Naive thymus-derived CD8-positive, alpha-beta T cell (primary cell): Measurements from ENCODE around the gene MYL3. TPM values are rescaled to one million over a fixed set of nuclear protein-coding genes. Genes with fewer than 3 reads are reported as not detected.

Experiments
- ATAC-seq, 2 donors: fragments of 150-1000 bp; cut with Tn5 transposase in 1 of 2; sonication (Bioruptor Pico), chemical (Tn5 transposase) in 1 of 2; 1 replicate in 1 of 2; 2 replicates in 1 of 2; pipeline ENCODE4 v1.10.0; 2021; ENCODE audit warnings: mild to moderate bottlenecking in 2 of 2, moderate library complexity in 2 of 2
- POLR2A ChIA-PET: fragments of 350-600 bp; sonication (Branson Sonifier 250); formaldehyde crosslinking; loops from one replicate; lab custom pipeline; 2021; ENCODE audit warnings: antibody characterized with exemption; lab: Charles Lee
- DNase-seq, 10 donors: peaks; one replicate each; pipeline versions ENCODE4 v3.0.0 to v3.0.0-alpha.2; 2020 to 2022
- H3K27ac Mint-ChIP-seq, 10 donors: one replicate each; pipeline ENCODE4 v1.8.0; 2020 to 2022; ENCODE audit warnings: mild to moderate bottlenecking in 10 of 10, mixed read lengths in 10 of 10, moderate library complexity in 4 of 10, inconsistent platforms in 1 of 10
- H3K27me3 Mint-ChIP-seq, 5 donors: one replicate each; pipeline ENCODE4 v1.8.0; 2021 to 2022; ENCODE audit warnings: mixed read lengths in 5 of 5
- H3K36me3 Mint-ChIP-seq, 3 donors: one replicate each; pipeline ENCODE4 v1.8.0; 2020 to 2022; ENCODE audit warnings: mixed read lengths in 3 of 3, mild to moderate bottlenecking in 2 of 3, inconsistent platforms in 1 of 3
- H3K4me1 Mint-ChIP-seq, 4 donors: one replicate each; pipeline ENCODE4 v1.8.0; 2021 to 2022; ENCODE audit warnings: mixed read lengths in 4 of 4
- H3K4me3 Mint-ChIP-seq, 10 donors: one replicate each; pipeline ENCODE4 v1.8.0; 2020 to 2022; ENCODE audit warnings: mild to moderate bottlenecking in 10 of 10, mixed read lengths in 10 of 10, moderate library complexity in 6 of 10, inconsistent platforms in 1 of 10
- H3K9me3 Mint-ChIP-seq, 9 donors: one replicate each; pipeline ENCODE4 v1.8.0; 2020 to 2022; ENCODE audit warnings: mixed read lengths in 9 of 9, mild to moderate bottlenecking in 3 of 9, inconsistent platforms in 1 of 9, moderate library complexity in 1 of 9
- polyA plus RNA-seq, 3 donors: library from polyadenylated mRNA; unstranded; fragments of 300-500 nt; fragmentation: Illumina TruSeq; gene quantifications; one replicate each; pipeline ENCODE4 v1.2.3, GENCODE V29; 2021
- total RNA-seq, 8 experiments: library from RNA in 2 of 8; stranded (reverse) in 2 of 8; gene quantifications; one replicate each; pipeline ENCODE4 v1.2.3 and lab custom pipeline; 2021 to 2026

MYL3 gene
- total and polyA plus RNA-seq, 5 experiments from 2014 or later = not detected

GRCh38 chr3:46897031-46897430, 33.8 kb upstream of the MYL3 start:
- POLR2A ChIA-PET = no interaction called here
- peak in 1 of 10 donors; percentile 27 for DNase-seq
- no peak for ATAC-seq
- peaks cover 2 to 19% (median 12%) of the 10 kb centered on the region in 4 donors for H3K4me1 Mint-ChIP-seq
- H3K27ac Mint-ChIP-seq = no peak overlapping the region
- H3K27me3 Mint-ChIP-seq = peaks cover 8 to 66% (median 31%) of the 10 kb centered on the region in 5 donors
- H3K36me3 Mint-ChIP-seq = no peaks in the 10 kb centered on the region
- H3K4me3 Mint-ChIP-seq = no peak overlapping the region
- no peaks in the 10 kb centered on the region for H3K9me3 Mint-ChIP-seq

GRCh38 chr3:46896386-46896785, 33.1 kb upstream of the MYL3 start:
- H3K27me3 Mint-ChIP-seq = peaks cover 12 to 72% (median 37%) of the 10 kb centered on the region in 5 donors
- POLR2A ChIA-PET = no interaction called here

GRCh38 chr3:46895761-46896160, 32.5 kb upstream of the MYL3 start:
- no peak for ATAC-seq
- no peak for DNase-seq
- Mint-ChIP-seq H3K36me3 (no peaks in the 10 kb centered on the region), H3K4me1 (peaks cover 2 to 19% (median 13%) of the 10 kb centered on the region in 4 donors), H3K27ac (peak overlapping the region in 1 of 10 donors; percentile 10), H3K27me3 (peaks cover 16 to 78% (median 42%) of the 10 kb centered on the region in 5 donors), H3K4me3 (no peak overlapping the region), H3K9me3 (no peaks in the 10 kb centered on the region)
- POLR2A ChIA-PET = no interaction called here

More at GRCh38 chr3:46896386-46896785, 33.1 kb upstream of the MYL3 start:
- Mint-ChIP-seq H3K36me3 (no peaks in the 10 kb centered on the region), H3K4me3 (no peak overlapping the region), H3K27ac (no peak overlapping the region), H3K4me1 (peaks cover 2 to 19% (median 13%) of the 10 kb centered on the region in 4 donors), H3K9me3 (no peaks in the 10 kb centered on the region)
- DNase-seq = peak in 1 of 10 donors; percentile 31
- ATAC-seq = no peak

GRCh38 chr3:46895204-46895660, 32.0 kb upstream of the MYL3 start:
- H3K27me3 Mint-ChIP-seq = peaks cover 18 to 81% (median 43%) of the 10 kb centered on the region in 5 donors
- DNase-seq (peak; percentile 59 to 88 (median 78)), ATAC-seq (peak; percentile 91 to 96)
- no peaks in the 10 kb centered on the region for H3K36me3 Mint-ChIP-seq
- POLR2A ChIA-PET = interaction anchor here (0.7 kb wide), 1 partner anchor 193 kb away, joined by 8 read pairs; no protein-coding TSS in a partner anchor
- H3K27ac Mint-ChIP-seq = peak overlapping the region in 1 of 10 donors; percentile 10
- H3K4me1 Mint-ChIP-seq = peaks cover 2 to 19% (median 13%) of the 10 kb centered on the region in 4 donors
- peak overlapping the region in 2 of 10 donors; percentile 1 to 3 for H3K4me3 Mint-ChIP-seq
- no peaks in the 10 kb centered on the region for H3K9me3 Mint-ChIP-seq

- DNase-seq (peak in 1 of 10 donors; percentile 16), ATAC-seq (no peak)
- H3K27ac Mint-ChIP-seq = peak overlapping the region in 1 of 10 donors; percentile 18
- peaks cover 19 to 78% (median 45%) of the 10 kb centered on the region in 5 donors for H3K27me3 Mint-ChIP-seq
- no peaks in the 10 kb centered on the region for H3K36me3 Mint-ChIP-seq
- POLR2A ChIA-PET = no interaction called here
- no peak overlapping the region for H3K4me3 Mint-ChIP-seq
- no peaks in the 10 kb centered on the region for H3K9me3 Mint-ChIP-seq
- peaks cover 4 to 19% (median 13%) of the 10 kb centered on the region in 4 donors for H3K4me1 Mint-ChIP-seq
Observed at GRCh38 chr3:46894256-46894655, 31.0 kb upstream of the MYL3 start.

- no peak for ATAC-seq
- Mint-ChIP-seq H3K27ac (no peak overlapping the region), H3K9me3 (no peaks in the 10 kb centered on the region), H3K36me3 (no peaks in the 10 kb centered on the region), H3K4me3 (no peak overlapping the region), H3K27me3 (peaks cover 19 to 73% (median 40%) of the 10 kb centered on the region in 5 donors), H3K4me1 (peaks cover 4 to 14% (median 8%) of the 10 kb centered on the region in 4 donors)
- peak in 1 of 10 donors; percentile 43 for DNase-seq
- POLR2A ChIA-PET = no interaction called here
Observed at GRCh38 chr3:46893763-46894162, 30.5 kb upstream of the MYL3 start.

GRCh38 chr3:46893146-46893748, 30.0 kb upstream of the MYL3 start:
- H3K4me1 Mint-ChIP-seq = peaks cover 3 to 11% (median 7%) of the 10 kb centered on the region in 4 donors
- H3K27me3 Mint-ChIP-seq = peaks cover 19 to 68% (median 36%) of the 10 kb centered on the region in 5 donors

GRCh38 chr3:46892285-46893145, 29.3 kb upstream of the MYL3 start:
- POLR2A ChIA-PET = no interaction called here
- Mint-ChIP-seq H3K27ac (peak overlapping the region in 1 of 10 donors; percentile 59), H3K27me3 (peaks cover 21 to 62% (median 29%) of the 10 kb centered on the region in 5 donors), H3K4me1 (peaks cover 3 to 11% (median 5%) of the 10 kb centered on the region in 4 donors), H3K4me3 (peak overlapping the region in 9 of 10 donors; percentile 26 to 71 (median 59)), H3K36me3 (no peaks in the 10 kb centered on the region), H3K9me3 (no peaks in the 10 kb centered on the region)
- DNase-seq = no peak
- ATAC-seq = no peak

More at GRCh38 chr3:46893146-46893748, 30.0 kb upstream of the MYL3 start:
- Mint-ChIP-seq H3K36me3 (no peaks in the 10 kb centered on the region), H3K27ac (no peak overlapping the region), H3K9me3 (no peaks in the 10 kb centered on the region), H3K4me3 (peak overlapping the region in 2 of 10 donors; percentile 9 to 39)
- peak in 1 of 10 donors; percentile 36 for DNase-seq
- ATAC-seq = no peak
- POLR2A ChIA-PET = no interaction called here

GRCh38 chr3:46891132-46891531, 27.9 kb upstream of the MYL3 start:
- Mint-ChIP-seq H3K4me3 (peak overlapping the region in 2 of 10 donors; percentile 13 to 70), H3K36me3 (no peaks in the 10 kb centered on the region), H3K27ac (no peak overlapping the region), H3K4me1 (peaks cover 3 to 11% (median 5%) of the 10 kb centered on the region in 4 donors), H3K27me3 (peaks cover 22 to 55% (median 29%) of the 10 kb centered on the region in 5 donors), H3K9me3 (no peaks in the 10 kb centered on the region)
- ATAC-seq (no peak), DNase-seq (no peak)
- POLR2A ChIA-PET = no interaction called here

- no peak for ATAC-seq
- Mint-ChIP-seq H3K36me3 (no peaks in the 10 kb centered on the region), H3K27me3 (peaks cover 21 to 53% (median 26%) of the 10 kb centered on the region in 5 donors), H3K27ac (no peak overlapping the region), H3K9me3 (no peaks in the 10 kb centered on the region), H3K4me3 (no peak overlapping the region), H3K4me1 (peaks cover 2 to 10% (median 4%) of the 10 kb centered on the region in 4 donors)
- POLR2A ChIA-PET = no interaction called here
- no peak for DNase-seq
Observed at GRCh38 chr3:46890132-46890531, 26.9 kb upstream of the MYL3 start.

- Mint-ChIP-seq H3K36me3 (no peaks in the 10 kb centered on the region), H3K27me3 (peaks cover 24 to 53% (median 29%) of the 10 kb centered on the region in 5 donors), H3K9me3 (no peaks in the 10 kb centered on the region), H3K4me3 (no peak overlapping the region), H3K27ac (peak overlapping the region in 1 of 10 donors; percentile 18), H3K4me1 (peaks cover 0 to 10% (median 4%) of the 10 kb centered on the region in 4 donors)
- DNase-seq (no peak), ATAC-seq (no peak)
- POLR2A ChIA-PET = no interaction called here
Observed at GRCh38 chr3:46889381-46890110, 26.3 kb upstream of the MYL3 start.

GRCh38 chr3:46888705-46889104, 25.5 kb upstream of the MYL3 start:
- Mint-ChIP-seq H3K4me3 (no peak overlapping the region), H3K36me3 (no peaks in the 10 kb centered on the region), H3K4me1 (peaks cover 2 to 14% (median 4%) of the 10 kb centered on the region in 4 donors), H3K27ac (no peak overlapping the region), H3K27me3 (peaks cover 28 to 55% (median 32%) of the 10 kb centered on the region in 5 donors), H3K9me3 (no peaks in the 10 kb centered on the region)
- DNase-seq (no peak), ATAC-seq (no peak)
- POLR2A ChIA-PET = no interaction called here
